HepG2 (cell line): ENCODE data around the gene GPHN. TPM values are rescaled to one million over a fixed set of nuclear protein-coding genes. Genes with fewer than 3 reads are reported as not detected.

Experiments used
- ATAC-seq: fragments of 200-7000 bp; cut with Tn5 transposase; 3 replicates; pipeline ENCODE4 v1.9.1; 2020; ENCODE audit warnings: mild to moderate bottlenecking, moderate library complexity
- BruUV-seq: library from RNA; stranded (reverse); fragments of 400-500 nt; replicated peaks from 2 replicates; lab custom pipeline; 2021; lab: Mats Ljungman, UMichigan
- CTCF ChIA-PET: fragments of 300-600 bp; formaldehyde crosslinking; extraction: SDS; loops from one replicate; lab custom pipeline; 2021; ENCODE audit warnings: low total read pairs, inconsistent platforms, low intra/inter-chr PET ratio; lab: Yijun Ruan, JAX
- POLR2A ChIA-PET: fragments of 350-600 bp; sonication (Branson Sonifier 250); formaldehyde crosslinking; loops from one replicate; lab custom pipeline; 2020; ENCODE audit warnings: antibody characterized with exemption, inconsistent platforms; lab: Yijun Ruan, JAX
- DNase-seq: peaks from one replicate; pipeline ENCODE4 v3.0.0-alpha.2; 2015; ENCODE audit warnings: low spot score
- FAIRE-seq: peaks from 3 replicates; lab custom pipeline; 2011; peaks lifted over from hg19 to GRCh38; lab: Jason Lieb, UNC
- H2AFZ ChIP-seq: one replicate; pipeline ENCODE4 v1.6.1; 2011; ENCODE audit warnings: low read length, inconsistent platforms
- H3K27ac ChIP-seq: fragments of 300-600 bp; 3 replicates; pipeline ENCODE4 v1.8.0; 2011; ENCODE audit warnings: mixed run types, mild to moderate bottlenecking, mixed read lengths, low read length, inconsistent platforms; ENCODE audit not compliant: insufficient read depth; ENCODE audit errors: extremely low read length
- H3K27me3 ChIP-seq, 2 experiments: fragments of 200-600 bp in 1 of 2; 2 replicates in 1 of 2; 3 replicates in 1 of 2; pipeline versions ENCODE4 v1.6.0 to v1.8.0; 2011; ENCODE audit warnings: low read length in 2 of 2, mild to moderate bottlenecking in 2 of 2, moderate library complexity in 2 of 2, inconsistent platforms in 1 of 2; ENCODE audit not compliant: insufficient read depth in 2 of 2, control insufficient read depth in 1 of 2
- H3K36me3 ChIP-seq, 2 experiments: fragments of 200-600 bp in 1 of 2; replicated peaks in 1 of 2; 2 replicates in 1 of 2; 3 replicates in 1 of 2; pipeline versions ENCODE4 v1.5.1 to v1.8.0; 2011; ENCODE audit warnings: low read length in 2 of 2, inconsistent platforms in 1 of 2; ENCODE audit not compliant: insufficient read depth in 2 of 2, control insufficient read depth in 1 of 2
- H3K4me1 ChIP-seq: 2 replicates; pipeline ENCODE4 v1.5.1; 2012; ENCODE audit warnings: low read length, inconsistent platforms; ENCODE audit not compliant: insufficient read depth
- H3K4me2 ChIP-seq: 2 replicates; pipeline ENCODE4 v1.6.0; 2011; ENCODE audit warnings: low read depth, low read length, inconsistent platforms
- H3K4me3 ChIP-seq, 3 experiments: fragments of 200-600 bp in 1 of 3; sonication (generic), shearing (Covaris generic) in 1 of 3; replicated peaks in 1 of 3; 2 replicates each; pipeline ENCODE4 v1.5.1; 2011 to 2016; ENCODE audit warnings: low read length in 3 of 3, inconsistent platforms in 2 of 3, low read depth in 2 of 3, mild to moderate bottlenecking in 2 of 3, control low read depth in 1 of 3, mixed read lengths in 1 of 3; ENCODE audit not compliant: insufficient read depth in 1 of 3
- H3K79me2 ChIP-seq: one replicate; pipeline ENCODE4 v1.6.1; 2011; ENCODE audit warnings: low read length, inconsistent platforms; ENCODE audit not compliant: insufficient read depth
- H3K9ac ChIP-seq: 2 replicates; pipeline ENCODE4 v1.6.0; 2011; ENCODE audit warnings: mild to moderate bottlenecking, low read depth, low read length, inconsistent platforms; ENCODE audit not compliant: insufficient read depth
- H3K9me3 ChIP-seq: 2 replicates; pipeline ENCODE4 v1.5.1; 2012; ENCODE audit warnings: mild to moderate bottlenecking, low read length
- H4K20me1 ChIP-seq: 2 replicates; pipeline ENCODE4 v1.6.0; 2011; ENCODE audit warnings: inconsistent platforms, mild to moderate bottlenecking, low read length, moderate library complexity; ENCODE audit not compliant: insufficient read depth
- ATF7-NPFF ChIP-seq: sonication (generic); formaldehyde crosslinking; IDR thresholded peaks from 2 replicates; pipeline ENCODE4 v1.8.1; 2023; ENCODE audit warnings: mild to moderate bottlenecking, low read depth, missing genetic modification reagents, moderate library complexity
- BHLHE40 ChIP-seq: IDR thresholded peaks from 2 replicates; pipeline ENCODE4 v1.6.1; 2011; ENCODE audit warnings: low read length, improper control_type of control experiment
- ELF3 ChIP-seq: IDR thresholded peaks from 2 replicates; pipeline ENCODE4 v1.6.1; 2016; ENCODE audit warnings: missing genetic modification reagents, missing compliant biosample characterization
- PHF20 ChIP-seq: sonication (generic); formaldehyde crosslinking; IDR thresholded peaks from 2 replicates; pipeline ENCODE4 v1.5.0; 2020; ENCODE audit warnings: mild to moderate bottlenecking, missing genetic modification reagents
- PPARG ChIP-seq: conservative IDR thresholded peaks from 2 replicates; pipeline ENCODE4 v1.6.1; 2016; ENCODE audit warnings: missing biosample characterization, missing genetic modification reagents
- SETDB1 ChIP-seq: sonication (generic); formaldehyde crosslinking; IDR thresholded peaks from 2 replicates; pipeline ENCODE4 v1.5.1; 2020; ENCODE audit warnings: missing genetic modification reagents, mild to moderate bottlenecking, borderline replicate concordance
- ZNF317 ChIP-seq: sonication (generic); formaldehyde crosslinking; IDR thresholded peaks from 2 replicates; pipeline ENCODE4 v1.5.0; 2020; ENCODE audit warnings: mild to moderate bottlenecking, missing genetic modification reagents
- ZNF33B ChIP-seq: sonication (generic); formaldehyde crosslinking; IDR thresholded peaks from 2 replicates; pipeline ENCODE4 v1.5.1; 2020; ENCODE audit warnings: mild to moderate bottlenecking, missing genetic modification reagents
- ZNF569 ChIP-seq: sonication (generic); formaldehyde crosslinking; IDR thresholded peaks from 2 replicates; pipeline ENCODE4 v1.5.0; 2020; ENCODE audit warnings: mild to moderate bottlenecking, missing genetic modification reagents, moderate library complexity, borderline replicate concordance
- WGBS: methylation state at CpG from one replicate; pipeline ENCODE4 v1.1.6; 2017; ENCODE audit warnings: low lambda C conversion rate; 5-methylcytosine and 5-hydroxymethylcytosine counted together
- in situ Hi-C: cut with HindIII; loops from 2 replicates; pipeline ENCODE4 v1.10.0; 2017; ENCODE audit warnings: low pct_unique_long_range_greater_than_20kb; ENCODE audit not compliant: extremely low pct_ligation_motif_present
- intact Hi-C: fragments of 100-400 bp; cut with micrococcal nuclease; formaldehyde crosslinking; loops from one replicate; pipeline ENCODE4 v1.10.0; 2022; ENCODE audit not compliant: unreplicated experiment
- polyA plus RNA-seq, 8 experiments: library from polyadenylated mRNA; depleted of rRNA in 3 of 8; stranded (reverse) in 7 of 8; unstranded in 1 of 8; fragments of >200 nt; fragmentation: Illumina TruSeq in 4 of 8; extraction: Trizol in 4 of 8; gene quantifications; 2 replicates each; pipeline versions ENCODE4 v1.2.1 to v1.2.3, GENCODE V29; 2011 to 2016; ENCODE audit warnings: low read depth in 4 of 8, missing spikeins in 1 of 8, mixed read lengths in 1 of 8; ENCODE audit not compliant: insufficient read depth in 1 of 8
- total RNA-seq, 5 experiments: library from RNA; depleted of rRNA; stranded (reverse); fragments of >200 nt; fragmentation: Illumina TruSeq; extraction: Trizol; gene quantifications; 2 replicates each; pipeline ENCODE4 v1.2.3, GENCODE V29; 2016; ENCODE audit warnings: low read depth in 1 of 5
- TF ChIP-seq, protein P1 (sequence below): sonication (generic); formaldehyde crosslinking; IDR thresholded peaks from 2 replicates; pipeline ENCODE4 v1.4.0; 2020; ENCODE audit warnings: low read depth, mild to moderate bottlenecking, missing genetic modification reagents
- TF ChIP-seq, protein P2 (sequence below): sonication (generic); formaldehyde crosslinking; IDR thresholded peaks from 2 replicates; pipeline ENCODE4 v1.5.1; 2020; ENCODE audit warnings: missing genetic modification reagents, mild to moderate bottlenecking, borderline replicate concordance
- TF ChIP-seq, protein P3 (sequence below), 2 experiments: sonication (generic) in 1 of 2; formaldehyde crosslinking in 1 of 2; IDR thresholded peaks; 2 replicates each; pipeline versions ENCODE4 v1.4.0 to v1.6.1; 2016 to 2020; ENCODE audit warnings: borderline replicate concordance in 1 of 2, low read depth in 1 of 2, mild to moderate bottlenecking in 1 of 2, missing genetic modification reagents in 1 of 2
- TF ChIP-seq, protein P4 (sequence below): sonication (generic); formaldehyde crosslinking; IDR thresholded peaks from 2 replicates; pipeline ENCODE4 v1.4.0; 2020; ENCODE audit warnings: missing genetic modification reagents, borderline replicate concordance

GPHN gene
- total and polyA plus RNA-seq, 2 of the 13 experiments (the other 11 are each of a cell fraction or from before 2014, with no cell fraction given) = 12.7 to 19.2 TPM

DNA sequence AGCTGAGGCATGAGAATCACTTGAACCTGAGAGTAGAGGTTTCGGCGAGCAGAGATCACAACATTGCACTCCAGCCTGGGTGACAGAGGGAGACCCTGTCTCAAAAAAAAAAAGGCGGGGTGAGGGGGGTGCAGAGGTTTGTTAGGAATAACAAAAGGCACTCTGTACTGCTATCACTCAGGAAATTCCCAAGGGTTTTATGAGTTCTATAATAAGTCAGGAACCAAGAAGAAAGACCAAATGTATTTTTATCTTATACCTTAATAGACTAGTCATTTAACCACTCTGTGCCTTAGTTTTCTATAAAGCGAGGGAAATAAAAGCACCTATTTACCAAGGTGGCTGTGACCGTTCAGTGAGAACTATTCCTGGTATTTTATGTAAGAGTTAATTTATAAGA is 319.2 kb downstream of the GPHN start:
- DNase-seq = no peak
- Histone ChIP-seq H3K27me3 (no peaks in the 10 kb centered on the region), H3K4me1 (no peaks in the 10 kb centered on the region), H2AFZ (no peak overlapping the region), H3K79me2 (no peaks in the 10 kb centered on the region), H3K9me3 (no peaks in the 10 kb centered on the region), H3K4me2 (no peak overlapping the region), H4K20me1 (no peaks in the 10 kb centered on the region), H3K36me3 (no peaks in the 10 kb centered on the region), H3K9ac (no peak overlapping the region), H3K4me3 (no peak overlapping the region), H3K27ac (no peak overlapping the region)
- 98% methylated on average over 5 of the region's 5 CpGs for WGBS
- intact Hi-C loops (no loop called here), in situ Hi-C loops (no loop called here)
- FAIRE-seq = no peak
- ATAC-seq = no peak
- BruUV-seq = no TSS peak
- TF ChIP-seq ZNF569 (no peak), PPARG (CRISPR knock-in tag) (no peak), PHF20 (CRISPR knock-in tag) (no peak), ELF3 (no peak), ZNF317 (CRISPR knock-in tag) (no peak), SETDB1 (no peak), ZNF33B (CRISPR knock-in tag) (no peak), BHLHE40 (no peak), ATF7-NPFF (CRISPR knock-in tag) (no peak)
- TF ChIP-seq, protein P1, sequence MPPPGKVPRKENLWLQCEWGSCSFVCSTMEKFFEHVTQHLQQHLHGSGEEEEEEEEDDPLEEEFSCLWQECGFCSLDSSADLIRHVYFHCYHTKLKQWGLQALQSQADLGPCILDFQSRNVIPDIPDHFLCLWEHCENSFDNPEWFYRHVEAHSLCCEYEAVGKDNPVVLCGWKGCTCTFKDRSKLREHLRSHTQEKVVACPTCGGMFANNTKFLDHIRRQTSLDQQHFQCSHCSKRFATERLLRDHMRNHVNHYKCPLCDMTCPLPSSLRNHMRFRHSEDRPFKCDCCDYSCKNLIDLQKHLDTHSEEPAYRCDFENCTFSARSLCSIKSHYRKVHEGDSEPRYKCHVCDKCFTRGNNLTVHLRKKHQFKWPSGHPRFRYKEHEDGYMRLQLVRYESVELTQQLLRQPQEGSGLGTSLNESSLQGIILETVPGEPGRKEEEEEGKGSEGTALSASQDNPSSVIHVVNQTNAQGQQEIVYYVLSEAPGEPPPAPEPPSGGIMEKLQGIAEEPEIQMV (CRISPR knock-in tag) = no peak
- TF ChIP-seq, protein P2, sequence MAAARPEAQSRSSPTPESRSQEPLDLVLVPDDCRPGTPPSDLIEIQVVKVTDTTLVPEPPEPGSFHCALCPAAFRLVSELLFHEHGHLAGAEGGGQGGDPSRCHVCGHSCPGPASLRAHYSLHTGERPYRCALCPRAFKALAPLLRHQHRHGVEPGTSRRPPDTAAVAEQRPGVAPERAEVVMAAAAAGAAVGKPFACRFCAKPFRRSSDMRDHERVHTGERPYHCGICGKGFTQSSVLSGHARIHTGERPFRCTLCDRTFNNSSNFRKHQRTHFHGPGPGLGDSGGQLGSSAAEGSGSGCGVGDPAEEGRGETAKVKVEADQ = no peak
- TF ChIP-seq, protein P3, sequence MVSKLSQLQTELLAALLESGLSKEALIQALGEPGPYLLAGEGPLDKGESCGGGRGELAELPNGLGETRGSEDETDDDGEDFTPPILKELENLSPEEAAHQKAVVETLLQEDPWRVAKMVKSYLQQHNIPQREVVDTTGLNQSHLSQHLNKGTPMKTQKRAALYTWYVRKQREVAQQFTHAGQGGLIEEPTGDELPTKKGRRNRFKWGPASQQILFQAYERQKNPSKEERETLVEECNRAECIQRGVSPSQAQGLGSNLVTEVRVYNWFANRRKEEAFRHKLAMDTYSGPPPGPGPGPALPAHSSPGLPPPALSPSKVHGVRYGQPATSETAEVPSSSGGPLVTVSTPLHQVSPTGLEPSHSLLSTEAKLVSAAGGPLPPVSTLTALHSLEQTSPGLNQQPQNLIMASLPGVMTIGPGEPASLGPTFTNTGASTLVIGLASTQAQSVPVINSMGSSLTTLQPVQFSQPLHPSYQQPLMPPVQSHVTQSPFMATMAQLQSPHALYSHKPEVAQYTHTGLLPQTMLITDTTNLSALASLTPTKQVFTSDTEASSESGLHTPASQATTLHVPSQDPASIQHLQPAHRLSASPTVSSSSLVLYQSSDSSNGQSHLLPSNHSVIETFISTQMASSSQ (IDR thresholded peaks at IDR 0.05; ENCODE audit: low read depth) = no peak
- TF ChIP-seq, protein P3 (CRISPR knock-in tag; IDR thresholded peaks at IDR 0.05; ENCODE audit: borderline replicate concordance) = no peak
- TF ChIP-seq, protein P4, sequence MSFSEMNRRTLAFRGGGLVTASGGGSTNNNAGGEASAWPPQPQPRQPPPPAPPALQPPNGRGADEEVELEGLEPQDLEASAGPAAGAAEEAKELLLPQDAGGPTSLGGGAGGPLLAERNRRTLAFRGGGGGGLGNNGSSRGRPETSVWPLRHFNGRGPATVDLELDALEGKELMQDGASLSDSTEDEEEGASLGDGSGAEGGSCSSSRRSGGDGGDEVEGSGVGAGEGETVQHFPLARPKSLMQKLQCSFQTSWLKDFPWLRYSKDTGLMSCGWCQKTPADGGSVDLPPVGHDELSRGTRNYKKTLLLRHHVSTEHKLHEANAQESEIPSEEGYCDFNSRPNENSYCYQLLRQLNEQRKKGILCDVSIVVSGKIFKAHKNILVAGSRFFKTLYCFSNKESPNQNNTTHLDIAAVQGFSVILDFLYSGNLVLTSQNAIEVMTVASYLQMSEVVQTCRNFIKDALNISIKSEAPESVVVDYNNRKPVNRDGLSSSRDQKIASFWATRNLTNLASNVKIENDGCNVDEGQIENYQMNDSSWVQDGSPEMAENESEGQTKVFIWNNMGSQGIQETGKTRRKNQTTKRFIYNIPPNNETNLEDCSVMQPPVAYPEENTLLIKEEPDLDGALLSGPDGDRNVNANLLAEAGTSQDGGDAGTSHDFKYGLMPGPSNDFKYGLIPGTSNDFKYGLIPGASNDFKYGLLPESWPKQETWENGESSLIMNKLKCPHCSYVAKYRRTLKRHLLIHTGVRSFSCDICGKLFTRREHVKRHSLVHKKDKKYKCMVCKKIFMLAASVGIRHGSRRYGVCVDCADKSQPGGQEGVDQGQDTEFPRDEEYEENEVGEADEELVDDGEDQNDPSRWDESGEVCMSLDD (CRISPR knock-in tag) = no peak
- CTCF ChIA-PET = no interaction called here
- POLR2A ChIA-PET = no interaction called here
